GM18870 (cell line): Measurements from ENCODE around the gene ZC3H6.
A peak's percentile ranks its signal among the peaks of the same experiment; 100 is the strongest.

Experiments
- ATAC-seq: cut with Tn5 transposase; IDR thresholded peaks from one replicate; pipeline ENCODE4 v1.9.1; 2021; ENCODE audit warnings: moderate library complexity; ENCODE audit not compliant: unreplicated experiment

Gene ZC3H6

DNA sequence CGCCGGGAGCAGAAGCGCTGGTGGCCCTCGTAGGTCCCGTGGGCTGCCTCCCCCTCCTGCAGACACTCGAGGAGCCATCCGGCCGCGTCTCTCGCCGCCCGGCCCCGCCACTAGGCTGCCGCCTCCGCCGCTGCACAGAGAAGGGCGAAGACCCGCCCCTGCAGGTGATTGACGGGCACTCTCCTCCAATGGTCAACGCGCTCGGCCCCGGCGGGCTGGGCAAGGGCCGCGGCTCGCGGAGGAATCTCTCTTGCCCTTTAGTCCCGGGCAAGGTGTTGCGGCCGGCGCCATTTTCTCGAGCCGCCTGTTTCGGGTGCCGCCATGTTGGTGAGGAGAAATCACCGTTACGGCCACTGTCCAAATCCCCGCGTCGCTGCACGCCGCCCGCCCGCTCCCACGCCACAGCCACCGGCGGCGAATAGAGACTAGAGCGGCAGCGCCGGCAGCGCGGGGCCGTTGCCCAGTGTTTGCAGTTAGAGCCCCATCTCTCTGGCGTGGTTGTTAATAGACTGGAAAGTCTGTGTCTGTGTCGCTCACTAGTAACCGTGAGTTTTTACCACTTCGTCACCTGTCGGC lies at the start of gene ZC3H6:
Gene ZC3H6, plus strand, starts transcription at position 287 of the 576 bp plus-strand sequence. CDS start 398 bp downstream, outside the sequence.
- peak; percentile 93 for ATAC-seq

DNA sequence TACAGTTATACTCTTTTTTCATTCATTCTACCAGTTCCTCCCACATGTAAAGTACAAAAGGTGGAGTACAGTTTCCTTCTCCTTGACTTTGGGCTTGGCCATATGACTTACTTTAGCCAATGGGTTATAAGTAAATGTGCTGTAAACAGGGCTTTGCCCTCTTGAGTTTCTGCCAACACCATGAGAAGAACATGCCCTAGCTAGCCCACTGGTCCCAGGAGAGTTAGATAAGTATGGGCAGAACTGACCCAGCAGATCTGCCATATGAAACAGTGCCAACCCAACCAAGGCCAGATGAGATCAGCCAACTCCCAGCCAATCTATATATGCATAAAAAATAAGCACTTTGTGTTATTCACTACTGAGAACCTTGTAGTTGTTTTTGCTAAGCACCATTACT lies 46.0 kb upstream of the ZC3H6 start:
- ATAC-seq, result no peak

- no peak for ATAC-seq
Observed at GRCh38 chr2:112230371-112230770, 45.0 kb upstream of the ZC3H6 start.

GRCh38 chr2:112239862-112240261 lies 35.5 kb upstream of the ZC3H6 start:
- ATAC-seq, result no peak

DNA sequence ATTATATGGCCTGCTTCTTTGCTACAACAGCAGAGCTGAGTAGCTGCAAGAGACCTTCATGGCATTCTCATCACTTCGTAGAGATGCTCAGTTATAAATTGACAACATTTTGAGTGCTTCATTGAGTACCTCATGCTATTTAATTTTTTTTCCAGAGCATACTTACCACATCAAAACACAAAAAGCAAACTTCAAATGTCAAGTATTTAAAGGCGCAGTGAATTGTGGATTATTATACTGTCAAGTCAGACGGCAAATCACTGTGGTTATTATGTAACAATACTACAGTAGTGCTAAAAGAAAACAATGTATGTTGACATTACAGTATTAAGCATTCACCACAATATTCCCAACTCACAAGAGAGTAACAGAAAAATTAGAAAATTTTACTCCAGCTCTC lies 33.0 kb upstream of the ZC3H6 start:
- no peak for ATAC-seq

DNA sequence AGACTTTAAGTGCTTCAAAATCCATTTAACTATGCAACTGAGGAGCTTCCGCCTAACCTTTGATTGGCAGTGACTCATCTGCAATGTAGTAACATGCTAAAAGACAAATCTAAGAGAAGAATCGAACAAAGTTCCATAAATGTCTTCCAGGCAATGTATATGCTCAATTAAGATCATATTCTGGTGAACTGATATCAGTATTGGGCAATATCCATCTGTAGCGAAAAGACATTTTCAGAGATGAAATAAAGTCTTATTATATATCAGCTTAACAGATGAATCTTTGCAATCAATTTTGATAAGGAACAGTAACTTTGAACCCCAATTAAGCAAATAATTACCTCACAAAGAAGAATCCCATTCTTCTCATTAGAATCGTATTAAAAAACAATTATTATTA lies 32.2 kb upstream of the ZC3H6 start:
- no peak for ATAC-seq

GRCh38 chr2:112244854-112245253 lies 30.5 kb upstream of the ZC3H6 start:
- ATAC-seq, result no peak

- no peak for ATAC-seq
Observed at GRCh38 chr2:112251271-112251670, 24.1 kb upstream of the ZC3H6 start.

- ATAC-seq, result no peak
Observed at GRCh38 chr2:112253261-112253815, 22.1 kb upstream of the ZC3H6 start.

DNA sequence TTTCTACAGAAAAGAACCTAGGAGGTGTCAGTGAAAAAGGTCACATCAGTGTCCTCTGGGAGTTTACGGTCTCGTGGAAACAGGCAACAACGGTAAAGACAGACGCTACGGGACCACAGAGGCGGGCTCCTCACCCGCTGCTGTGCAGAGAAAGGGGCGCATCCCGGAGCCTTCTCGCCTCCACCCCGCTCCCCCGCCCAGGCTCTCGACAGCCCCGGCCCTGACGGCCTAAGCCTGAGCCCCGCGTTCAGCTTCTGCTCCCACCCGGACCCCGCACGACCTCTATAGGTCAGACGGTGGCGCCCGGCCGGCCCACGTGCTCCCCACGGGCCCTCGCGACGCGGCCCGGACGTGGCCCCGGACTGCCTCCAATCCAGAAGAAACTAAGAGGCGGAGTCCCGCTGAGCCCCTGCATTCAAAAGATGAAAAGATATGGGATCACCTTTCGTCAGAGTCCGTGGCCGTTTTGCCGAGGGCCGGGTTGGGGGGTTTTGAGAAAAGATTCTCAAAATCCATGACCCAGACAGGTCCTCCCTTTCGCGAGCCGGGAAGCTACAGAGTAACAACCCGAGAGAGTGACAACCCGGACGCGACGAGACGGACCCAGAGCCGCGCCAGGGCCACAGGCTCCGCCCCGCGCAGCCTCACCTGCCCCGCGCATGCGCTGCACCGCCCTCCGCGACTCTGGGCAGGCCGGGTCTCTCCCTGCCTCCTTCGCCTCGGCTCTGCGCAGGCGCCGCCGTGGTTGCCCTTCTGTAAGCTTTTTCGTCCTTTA lies 20.7 kb upstream of the ZC3H6 start, which contains the start of gene ZC3H8:
Gene ZC3H8, minus strand, starts transcription at position 577 of the 775 bp plus-strand sequence. Its CDS starts 61 bp downstream, at position 516.
- ATAC-seq, result peak; percentile 62

- ATAC-seq, result no peak
Observed at GRCh38 chr2:112255875-112256274, 19.5 kb upstream of the ZC3H6 start.

GRCh38 chr2:112256654-112257053 lies 18.7 kb upstream of the ZC3H6 start:
- no peak for ATAC-seq

DNA sequence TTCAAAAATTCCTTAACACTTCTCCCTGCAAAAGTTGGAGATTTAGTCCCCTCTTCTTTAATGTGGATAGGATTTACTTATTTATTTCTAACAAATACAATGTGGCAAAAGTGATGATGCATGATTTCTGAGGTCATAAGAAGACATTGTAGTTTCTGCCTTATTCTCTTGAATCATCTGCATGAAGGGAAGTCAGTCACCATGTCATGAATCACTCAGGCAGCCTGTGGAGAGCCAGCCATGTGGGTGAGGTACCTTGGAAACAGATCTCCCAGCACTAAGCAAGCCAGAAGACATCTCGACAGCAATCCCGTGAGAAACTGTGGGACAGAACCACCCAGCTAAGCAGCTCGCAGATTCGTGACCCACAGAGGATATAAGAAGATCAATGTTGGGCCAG lies 17.8 kb upstream of the ZC3H6 start:
- ATAC-seq, result no peak

DNA sequence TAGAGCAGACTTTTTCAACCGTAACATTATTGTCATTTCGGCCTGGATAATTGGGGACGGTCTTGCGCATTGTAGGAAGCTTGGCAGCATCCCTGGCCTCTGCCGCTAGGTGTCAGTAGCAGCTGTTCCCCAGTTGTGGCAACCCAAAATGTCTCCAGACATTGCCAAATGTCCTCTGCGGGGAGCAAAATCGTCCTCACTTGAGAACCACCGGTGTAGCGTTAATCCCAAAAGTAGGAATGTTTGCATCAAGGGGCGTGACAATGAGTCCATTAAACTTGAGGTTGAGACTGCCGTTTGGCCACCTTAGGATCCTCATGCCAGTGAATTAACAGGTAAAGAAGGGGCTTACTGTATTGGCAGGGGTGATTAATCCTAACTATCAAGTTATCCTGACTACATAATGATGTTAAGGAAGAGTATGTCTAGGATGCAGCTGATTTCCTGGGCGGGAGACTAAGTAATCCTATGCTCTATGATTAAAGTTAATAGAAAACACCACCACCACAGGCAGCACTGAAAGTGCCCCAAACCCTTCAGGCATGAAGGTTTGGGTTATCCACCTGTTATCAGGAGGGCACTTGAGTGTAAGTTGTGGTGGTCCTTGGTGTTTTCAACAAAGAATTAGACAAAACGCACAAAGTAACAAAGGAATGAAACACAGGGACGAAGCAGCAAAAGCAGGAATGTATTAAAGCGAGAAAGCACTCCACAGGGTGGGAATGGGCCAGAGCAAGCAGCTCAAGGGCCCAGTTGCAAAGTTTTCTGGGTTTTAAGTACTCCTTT lies 15.7 kb upstream of the ZC3H6 start:
- peak; percentile 59 for ATAC-seq

GRCh38 chr2:112260295-112260625 lies 15.1 kb upstream of the ZC3H6 start:
- ATAC-seq, result no peak

DNA sequence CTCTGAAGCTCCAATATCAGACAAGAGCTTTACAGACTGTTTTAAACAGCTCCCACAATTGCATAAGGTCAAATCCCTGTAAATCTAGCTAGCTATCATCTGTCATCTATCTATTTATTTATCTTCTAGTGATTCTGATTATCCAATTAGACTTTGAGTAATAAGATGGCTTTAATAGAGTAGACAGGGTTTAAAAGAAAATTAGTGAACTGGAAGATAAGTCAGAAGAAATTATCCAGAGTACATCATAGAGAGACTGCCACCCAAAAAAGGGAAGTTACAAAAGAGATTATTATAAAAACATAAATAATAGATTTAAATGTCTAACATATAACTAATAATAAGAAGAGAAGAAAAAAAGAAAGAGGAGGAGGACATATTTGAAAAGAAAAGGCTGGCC lies 12.5 kb upstream of the ZC3H6 start:
- no peak for ATAC-seq

DNA sequence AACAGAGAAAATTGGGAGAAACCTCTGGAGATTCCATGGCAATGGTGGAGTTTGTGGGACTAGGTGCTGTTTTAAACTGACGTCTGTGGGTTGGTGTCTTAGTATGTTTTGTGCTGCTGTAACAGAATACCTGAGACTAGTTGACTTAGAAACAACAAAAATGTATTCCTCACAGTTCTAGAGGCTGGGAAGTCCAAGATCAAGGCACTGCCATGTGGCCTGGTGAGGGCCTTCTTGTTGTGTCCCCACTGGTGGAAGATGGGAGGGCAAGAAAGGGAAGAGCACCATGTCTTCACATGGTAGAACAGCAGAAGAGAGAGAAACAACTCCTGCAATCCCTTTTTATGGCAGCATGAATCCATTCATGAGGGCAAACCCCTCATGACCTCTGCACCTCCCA lies 6.8 kb upstream of the ZC3H6 start:
- no peak for ATAC-seq

GRCh38 chr2:112272669-112273068 lies 2.7 kb upstream of the ZC3H6 start:
- no peak for ATAC-seq

GRCh38 chr2:112273349-112273748 lies 2.0 kb upstream of the ZC3H6 start:
- no peak for ATAC-seq

DNA sequence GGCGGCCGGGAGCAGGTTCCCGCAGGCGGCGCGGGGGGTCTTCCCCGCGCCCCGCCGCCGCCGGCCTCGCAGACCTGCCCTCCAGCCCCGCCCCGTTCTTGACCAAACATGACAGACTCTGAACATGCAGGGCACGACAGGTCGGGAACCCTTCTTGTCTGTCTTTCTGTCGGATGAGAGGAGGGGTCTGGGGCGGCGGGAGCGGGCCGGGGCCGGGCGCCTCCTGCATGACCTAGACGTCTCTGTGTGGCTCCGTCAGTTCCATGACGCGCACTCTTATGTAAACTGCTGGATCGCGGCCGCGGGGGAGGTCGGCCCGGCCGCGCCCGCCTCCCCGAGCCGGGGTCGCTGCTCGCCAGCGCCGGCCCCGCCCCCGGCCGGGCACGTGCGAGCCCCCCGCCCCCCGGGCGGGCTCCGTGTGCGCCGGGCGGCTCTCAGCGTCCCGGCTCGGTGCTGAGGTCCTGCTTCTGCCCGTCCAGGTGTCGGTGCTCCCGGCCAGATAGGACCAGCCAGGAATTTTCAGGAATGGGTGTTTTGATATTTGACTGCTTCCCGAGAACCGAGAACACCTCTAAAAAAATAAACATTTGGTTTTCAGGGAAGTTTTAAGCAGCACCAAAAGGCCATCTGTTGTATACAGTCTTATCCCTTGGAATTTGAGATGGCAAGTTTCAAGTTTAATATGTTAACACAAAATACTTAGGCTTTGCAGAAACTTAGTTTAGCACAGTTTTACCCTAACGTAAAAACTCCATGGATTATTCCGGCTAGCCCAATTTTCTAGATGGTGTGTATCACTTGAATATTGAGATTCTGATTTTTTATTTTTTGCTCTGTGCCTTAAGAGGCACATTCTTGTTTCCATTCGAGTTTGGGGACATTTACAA lies 733 bp downstream of the ZC3H6 start:
- ATAC-seq, result peak; percentile 33

- no peak for ATAC-seq
Observed at GRCh38 chr2:112276954-112277353, 1.6 kb downstream of the ZC3H6 start.
